Measurements from ENCODE around the gene BRIP1.

- TF ChIP-seq CTCF (tag by site-specific recombination; IDR thresholded peaks at IDR 0.05) (no peak), ZFP3 (tag by site-specific recombination; IDR thresholded peaks at IDR 0.05; ENCODE audit: low read depth) (no peak), BCL11A (tag by site-specific recombination; IDR thresholded peaks at IDR 0.05; ENCODE audit: low read depth) (no peak), ZBTB10 (tag by site-specific recombination; IDR thresholded peaks at IDR 0.05) (no peak), KLF7 (tag by site-specific recombination; IDR thresholded peaks at IDR 0.05; ENCODE audit: borderline replicate concordance) (no peak), ZNF677 (tag by site-specific recombination; IDR thresholded peaks at IDR 0.05) (no peak), PATZ1 (tag by site-specific recombination; IDR thresholded peaks at IDR 0.05) (no peak), ZNF837 (tag by site-specific recombination; IDR thresholded peaks at IDR 0.05) (no peak), HOXA7 (CRISPR knock-in tag; IDR thresholded peaks at IDR 0.05; ENCODE audit: borderline replicate concordance) (no peak), REST (tag by site-specific recombination; IDR thresholded peaks at IDR 0.05) (no peak), ZNF670 (tag by site-specific recombination; IDR thresholded peaks at IDR 0.05; ENCODE audit: low read depth) (no peak)
Observed at GRCh38 chr17:61746248-61746985, 116.9 kb downstream of the BRIP1 start.
